HL-60/S4 (cell line): ENCODE data around the gene PRM2.

Source experiments
- in situ Hi-C: fragments of 300-500 bp; cut with MboI; formaldehyde crosslinking; loops from 2 replicates; pipeline ENCODE4 v1.14.3; 2022; ENCODE audit warnings: low sequenced_read_pairs

The PRM2 gene

DNA sequence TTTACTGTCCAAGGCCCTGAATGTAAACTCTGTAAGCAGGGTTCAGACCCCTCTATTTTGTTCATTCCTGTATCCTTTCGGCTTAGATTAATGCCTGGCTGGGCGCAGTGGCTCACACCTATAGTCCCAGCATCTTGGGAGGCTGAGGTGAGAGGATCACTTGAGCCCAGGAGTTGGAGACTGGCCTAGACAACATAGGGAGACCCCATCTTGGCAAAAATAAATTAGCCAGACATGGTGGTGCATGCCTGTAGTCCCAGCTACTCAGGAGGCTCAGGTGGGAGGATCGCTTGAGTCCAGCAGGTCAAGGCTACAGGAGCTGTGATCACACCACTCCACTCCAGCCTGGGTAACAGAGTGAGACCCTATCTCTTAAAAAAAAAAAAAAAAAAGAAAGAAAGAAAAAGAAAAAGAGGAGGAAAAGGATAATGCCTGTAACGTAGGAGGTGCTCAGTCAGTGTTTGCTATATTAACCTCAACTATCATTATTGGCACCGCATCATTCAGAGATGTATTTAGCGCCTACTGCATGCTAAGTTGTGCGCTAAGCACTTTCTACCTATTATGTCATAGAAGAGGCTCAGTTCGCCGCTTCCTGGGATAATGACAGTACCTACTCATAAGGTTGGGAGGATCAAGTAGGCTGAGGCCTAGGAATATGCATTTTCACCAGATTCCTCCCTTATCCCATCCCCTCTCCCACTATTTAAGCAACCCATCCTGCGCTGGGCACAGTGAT lies 25.3 kb downstream of the PRM2 start:
- in situ Hi-C loops = loop anchor here (10.0 kb wide), 1 partner anchor 276 kb away; no protein-coding TSS in a partner anchor

DNA sequence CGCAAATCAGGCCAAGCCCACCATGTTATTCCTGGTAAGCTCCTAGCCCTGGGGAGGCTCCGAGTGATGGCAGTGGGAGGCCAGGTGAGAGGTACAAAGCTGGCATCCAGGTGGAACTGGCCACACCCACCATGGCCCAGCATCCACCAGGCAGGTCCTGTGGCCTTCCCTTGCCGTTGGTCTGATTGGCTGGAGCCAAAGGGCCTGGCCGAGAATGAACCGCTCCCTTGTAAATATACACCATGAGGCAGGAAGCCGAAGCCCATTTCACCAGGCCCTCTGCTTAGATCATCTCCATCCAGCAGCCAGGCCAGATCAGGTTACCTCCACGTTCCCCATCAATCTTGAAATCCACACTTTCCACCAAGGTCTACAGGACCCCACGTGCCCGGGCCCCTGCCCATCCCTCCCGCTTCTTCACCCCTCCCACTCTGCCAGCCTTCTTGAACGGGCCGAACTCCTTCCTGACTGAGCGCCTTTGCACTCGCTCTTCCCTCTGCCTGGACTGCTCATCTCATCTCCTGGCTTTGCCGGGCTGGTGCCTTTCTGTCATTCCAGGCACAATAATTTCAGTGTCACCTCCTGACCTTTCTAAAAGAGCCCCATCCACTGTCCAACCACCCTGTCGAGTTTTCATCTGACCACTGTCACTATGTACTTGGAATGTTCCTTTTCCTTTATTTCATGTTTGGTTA lies 26.0 kb downstream of the PRM2 start:
- in situ Hi-C loops = loop anchor here (10.0 kb wide), 1 partner anchor 275 kb away; no protein-coding TSS in a partner anchor

DNA sequence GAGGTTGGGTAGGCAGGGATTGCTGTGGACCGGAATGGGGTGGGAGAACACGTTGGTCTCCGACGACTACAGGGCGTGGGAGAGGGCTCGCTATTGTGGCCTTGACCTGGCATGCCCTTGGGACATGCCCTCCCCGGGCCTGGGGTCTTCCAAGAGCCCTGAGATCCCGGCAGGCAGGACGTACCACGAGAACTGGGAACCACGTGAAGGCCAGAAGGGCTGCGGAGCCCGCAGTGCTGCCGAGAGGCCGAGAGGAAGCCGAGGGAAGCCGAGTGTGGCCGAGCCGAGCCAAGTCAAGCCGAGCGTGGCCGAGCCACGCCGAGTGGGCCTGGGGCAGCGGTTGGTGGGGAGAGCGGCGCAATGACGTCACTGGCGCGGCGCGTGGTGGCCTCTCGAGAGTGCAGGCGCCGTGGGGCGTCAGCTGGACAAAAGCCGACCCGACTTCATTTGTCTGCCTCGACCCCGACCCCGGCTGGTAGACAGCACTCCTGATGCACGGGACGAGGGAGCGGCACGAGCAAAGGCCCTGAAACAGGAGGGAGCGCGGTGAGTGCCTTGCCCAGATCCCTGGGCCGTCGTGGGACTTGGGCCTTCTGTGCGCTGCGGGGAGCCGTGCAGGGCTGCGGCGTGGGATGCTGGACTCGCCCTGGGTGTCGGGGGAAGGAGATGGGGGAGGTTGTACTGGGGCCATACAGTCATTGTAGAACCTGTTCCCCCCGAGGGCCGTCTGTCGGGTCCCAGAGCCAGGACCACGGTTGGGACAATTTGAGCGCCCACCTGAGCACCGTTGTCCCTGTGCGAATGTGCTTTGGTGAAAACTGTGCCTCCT lies 26.8 kb downstream of the PRM2 start:
- in situ Hi-C loops = loop anchor here (10.0 kb wide), 1 partner anchor 275 kb away; no protein-coding TSS in a partner anchor

DNA sequence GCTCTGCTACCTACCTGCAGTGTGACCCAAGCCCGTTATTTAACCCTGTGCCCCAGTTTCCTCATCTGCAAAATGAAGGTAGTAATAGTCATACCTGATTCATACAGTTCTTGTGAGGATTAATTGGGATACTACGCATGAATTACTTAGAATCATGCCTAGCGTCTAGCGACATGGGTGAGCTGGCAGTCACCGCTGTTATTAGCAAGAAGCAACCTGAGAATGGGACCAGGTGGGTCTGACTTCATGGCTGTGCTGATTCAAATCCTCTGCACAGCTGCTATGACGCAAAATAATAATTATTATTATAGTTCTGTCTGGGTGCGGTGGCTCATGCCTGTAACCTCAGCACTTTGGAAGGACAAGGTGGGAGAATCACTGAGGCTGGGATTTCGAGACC lies 28.1 kb downstream of the PRM2 start:
- in situ Hi-C loops = no loop called here

DNA sequence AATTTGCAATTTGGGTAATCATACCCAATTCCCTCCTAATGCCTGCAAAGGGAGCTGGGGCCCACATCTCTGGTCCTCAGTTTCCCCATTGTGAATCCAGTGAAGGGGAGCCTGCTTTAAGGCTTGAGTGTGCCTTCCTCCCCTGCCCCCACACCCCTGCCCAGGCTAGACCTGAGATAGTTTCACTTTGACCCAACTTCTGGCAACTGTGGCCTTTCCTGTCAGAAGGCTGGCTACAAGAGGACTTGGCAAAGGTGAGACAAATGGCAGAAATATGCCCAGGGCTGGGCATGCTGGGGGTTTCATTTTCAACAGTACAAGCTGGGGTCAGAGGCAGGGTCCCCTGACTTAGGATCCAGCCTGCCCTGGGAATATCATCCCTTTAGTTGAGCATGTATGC lies 30.3 kb downstream of the PRM2 start:
- in situ Hi-C loops = no loop called here

DNA sequence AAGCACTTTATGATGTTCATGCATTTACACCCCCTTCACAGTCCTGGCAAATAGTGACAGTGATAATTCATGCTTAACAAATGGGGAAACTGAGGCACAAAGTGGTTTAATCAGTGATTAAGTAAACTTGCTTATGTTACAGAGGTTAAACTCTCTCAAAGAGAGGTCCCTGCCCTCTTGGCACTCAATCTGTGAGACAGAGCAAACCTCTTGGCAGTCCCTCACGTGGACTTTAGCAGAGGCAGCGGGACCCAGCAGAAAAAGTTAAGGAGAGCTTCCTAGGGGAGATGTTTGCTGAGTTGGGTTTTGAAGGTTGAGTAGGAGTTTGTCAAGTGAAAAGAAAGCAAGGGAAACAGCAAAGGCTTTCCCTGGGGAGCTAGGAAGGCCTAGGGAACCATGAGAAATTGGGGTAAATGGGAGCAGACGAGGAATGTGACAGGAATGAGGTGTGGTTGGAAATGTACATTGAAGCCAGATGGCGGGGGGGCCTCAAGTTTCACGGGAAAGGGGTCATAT lies 31.0 kb downstream of the PRM2 start:
- in situ Hi-C loops = no loop called here

DNA sequence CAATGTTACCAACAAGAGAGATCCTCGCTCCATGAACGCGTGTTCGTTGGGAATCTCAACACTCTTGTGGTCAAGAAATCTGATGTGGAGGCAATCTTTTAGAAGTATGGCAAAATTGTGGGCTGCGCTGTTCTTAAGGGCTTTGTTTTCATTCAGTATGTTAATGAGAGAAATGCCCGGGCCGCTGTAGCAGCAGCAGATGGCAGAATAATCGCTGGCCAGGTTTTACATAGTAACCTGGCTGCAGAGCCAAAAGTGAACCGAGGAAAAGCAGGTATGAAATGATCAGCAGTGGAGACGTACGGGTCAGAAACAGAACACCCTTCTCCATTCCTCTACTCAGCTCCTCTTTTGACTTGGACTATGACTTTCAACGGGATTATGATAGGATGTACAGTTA lies 33.6 kb downstream of the PRM2 start:
- in situ Hi-C loops = no loop called here

DNA sequence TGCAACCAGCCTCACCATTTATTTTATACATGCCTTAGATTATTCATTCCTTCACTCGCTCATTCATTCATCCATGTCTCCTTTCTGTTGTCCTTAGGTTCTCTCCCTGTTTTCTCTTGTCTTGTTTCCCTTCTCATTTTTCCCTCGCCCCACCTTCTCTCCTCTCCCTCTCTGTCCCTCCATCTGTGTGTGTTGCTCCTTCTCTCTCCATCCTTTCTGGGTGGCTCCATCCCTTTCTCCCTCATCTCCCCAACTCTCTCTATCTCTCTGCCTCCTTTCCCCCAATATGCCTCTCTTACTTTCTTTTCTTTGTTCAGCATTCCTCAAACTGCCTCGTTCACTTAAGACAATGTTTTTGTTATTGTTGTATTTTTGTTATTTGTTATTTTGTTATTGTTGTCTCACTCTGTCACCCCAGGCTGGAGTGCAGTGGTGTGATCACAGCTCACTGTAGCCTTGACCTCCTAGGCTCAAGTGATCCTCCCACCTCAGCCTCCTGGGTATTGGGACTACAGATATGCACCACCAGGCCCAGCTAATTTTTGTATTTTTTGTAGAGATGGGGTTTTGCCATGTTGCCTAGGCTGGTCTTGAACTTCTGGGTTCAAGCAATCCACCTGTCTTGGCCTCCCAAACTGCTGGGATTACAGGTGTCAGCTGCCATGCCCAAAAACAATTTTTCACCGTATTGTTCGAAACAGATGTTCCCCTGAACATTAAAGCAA lies 34.6 kb downstream of the PRM2 start:
- in situ Hi-C loops = no loop called here

DNA sequence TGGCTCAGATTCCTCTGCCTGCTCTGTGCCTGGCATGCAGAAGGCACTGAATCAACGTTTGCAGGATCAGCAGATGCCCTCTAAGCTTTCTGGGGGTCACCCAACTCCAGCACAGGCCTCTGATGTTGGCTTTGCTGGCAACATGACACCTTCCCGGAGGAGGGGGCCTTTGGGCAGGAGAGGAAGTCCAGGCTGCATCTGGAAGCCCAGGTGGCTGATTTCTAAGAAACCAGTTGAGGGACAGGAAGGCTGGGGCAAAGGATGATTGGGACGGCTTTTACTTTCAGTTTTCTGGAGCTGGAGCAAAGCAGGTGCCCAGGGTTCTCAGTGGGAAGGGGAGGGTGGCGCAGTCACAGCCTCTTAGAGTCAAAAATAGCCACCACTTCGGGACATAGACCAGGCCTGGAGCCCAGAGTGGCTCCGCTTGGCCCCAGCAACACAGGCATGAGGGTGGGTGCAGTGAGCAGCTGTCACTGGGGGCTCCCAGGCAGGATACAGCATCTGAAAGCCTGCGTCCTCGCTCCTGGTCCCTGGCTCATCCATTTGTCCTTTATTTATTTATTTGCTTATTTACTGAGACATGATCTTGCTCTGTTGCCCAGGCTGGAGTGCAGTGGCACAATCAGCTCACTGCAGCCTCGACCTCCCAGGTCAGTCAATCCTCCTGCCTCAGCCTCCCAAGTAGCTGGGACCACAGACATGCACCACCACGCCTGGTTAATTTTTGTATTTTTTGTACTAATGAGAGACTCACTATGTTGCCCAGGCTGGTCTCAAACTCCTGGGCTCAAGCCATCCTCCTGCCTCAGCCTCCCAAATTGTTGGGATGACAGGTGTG lies 35.4 kb downstream of the PRM2 start:
- in situ Hi-C loops = no loop called here

DNA sequence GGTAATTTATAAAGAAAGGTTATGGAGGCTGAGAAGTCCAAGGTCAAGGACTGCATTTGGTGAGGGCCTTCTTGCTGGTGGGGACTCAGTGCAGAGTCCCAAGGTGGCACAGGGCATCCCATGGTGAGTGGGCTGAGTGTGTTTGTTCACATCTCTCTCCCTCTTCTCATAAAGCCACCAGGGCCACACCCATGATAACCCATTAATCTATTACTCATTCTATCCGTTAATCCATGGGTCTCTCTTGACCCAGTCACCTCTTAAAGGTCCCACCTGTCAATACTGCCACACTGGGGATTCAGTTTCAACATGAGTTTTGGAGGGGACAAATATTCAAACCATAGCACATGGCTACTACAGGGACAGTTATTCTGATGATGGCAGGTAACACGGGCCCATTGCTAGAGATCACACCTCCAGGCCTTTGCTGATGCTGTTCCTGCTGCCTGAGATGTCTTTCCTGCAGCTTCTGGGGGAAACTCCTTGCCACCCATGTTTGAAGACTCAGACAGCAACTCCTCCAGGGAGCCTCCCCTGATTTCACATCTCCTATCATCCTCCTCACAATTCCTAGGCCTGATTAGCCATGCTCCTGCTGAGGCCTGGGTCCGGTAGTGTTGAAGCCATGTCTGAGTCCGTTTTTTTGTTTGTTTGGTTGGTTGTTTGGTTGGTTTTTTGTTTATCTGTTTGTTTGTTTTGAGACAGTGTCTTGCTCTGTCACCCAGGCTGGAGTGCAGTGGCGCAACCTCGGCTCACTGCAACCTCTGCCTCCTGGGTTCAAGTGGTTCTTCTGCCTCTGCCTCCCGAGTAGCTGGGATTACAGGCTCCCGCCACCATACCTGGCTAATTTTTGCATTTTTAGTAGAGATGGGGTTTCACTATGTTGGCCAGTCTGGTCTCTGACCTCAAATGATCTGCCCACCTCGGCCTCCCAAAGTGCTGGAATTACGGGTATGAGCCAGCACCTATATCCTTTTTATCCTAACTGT lies 36.3 kb downstream of the PRM2 start:
- in situ Hi-C loops = no loop called here

DNA sequence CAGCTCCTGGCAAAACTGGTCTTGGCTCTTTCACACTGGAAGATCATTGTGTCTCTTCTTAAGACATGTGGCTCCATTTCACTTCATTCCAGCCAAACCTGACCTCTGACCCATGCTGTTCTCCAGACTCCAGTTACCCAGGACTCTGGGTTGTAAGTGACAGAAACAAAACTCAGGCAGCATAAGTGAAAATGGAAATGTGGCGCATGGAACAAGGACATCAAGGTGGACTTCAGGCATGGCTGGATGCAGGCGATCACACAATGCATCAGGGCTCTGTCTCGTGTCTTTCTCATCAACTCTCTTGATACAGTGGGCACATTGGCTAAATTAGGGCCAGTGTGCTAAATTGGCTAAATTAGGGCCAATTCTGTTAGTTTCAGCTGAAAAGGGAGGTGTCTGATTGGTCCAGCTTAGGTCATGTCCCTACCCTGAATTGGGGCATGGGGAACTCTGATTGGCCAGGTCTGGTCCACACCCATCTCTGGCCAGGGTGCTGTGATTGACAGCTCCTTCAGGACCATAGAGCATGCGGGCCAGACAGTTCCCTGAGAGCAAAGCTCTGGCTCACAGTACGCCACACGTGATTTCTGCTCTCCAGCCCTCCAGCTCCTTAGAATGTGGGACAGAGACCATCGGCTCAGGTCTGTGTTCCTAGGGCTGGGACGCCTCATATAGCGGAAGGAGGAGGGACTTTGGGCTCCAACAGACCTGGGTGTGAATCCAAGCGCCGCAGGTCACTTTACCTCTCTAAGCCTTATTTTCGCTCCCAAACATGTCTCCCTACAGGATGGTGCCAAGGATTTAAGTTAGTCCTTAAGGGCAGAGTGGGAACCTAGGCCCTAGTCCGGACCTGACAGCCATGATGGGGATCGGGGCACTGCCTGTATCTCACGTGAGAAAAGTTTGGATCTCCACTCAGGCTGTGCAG lies 37.7 kb downstream of the PRM2 start:
- in situ Hi-C loops = no loop called here

DNA sequence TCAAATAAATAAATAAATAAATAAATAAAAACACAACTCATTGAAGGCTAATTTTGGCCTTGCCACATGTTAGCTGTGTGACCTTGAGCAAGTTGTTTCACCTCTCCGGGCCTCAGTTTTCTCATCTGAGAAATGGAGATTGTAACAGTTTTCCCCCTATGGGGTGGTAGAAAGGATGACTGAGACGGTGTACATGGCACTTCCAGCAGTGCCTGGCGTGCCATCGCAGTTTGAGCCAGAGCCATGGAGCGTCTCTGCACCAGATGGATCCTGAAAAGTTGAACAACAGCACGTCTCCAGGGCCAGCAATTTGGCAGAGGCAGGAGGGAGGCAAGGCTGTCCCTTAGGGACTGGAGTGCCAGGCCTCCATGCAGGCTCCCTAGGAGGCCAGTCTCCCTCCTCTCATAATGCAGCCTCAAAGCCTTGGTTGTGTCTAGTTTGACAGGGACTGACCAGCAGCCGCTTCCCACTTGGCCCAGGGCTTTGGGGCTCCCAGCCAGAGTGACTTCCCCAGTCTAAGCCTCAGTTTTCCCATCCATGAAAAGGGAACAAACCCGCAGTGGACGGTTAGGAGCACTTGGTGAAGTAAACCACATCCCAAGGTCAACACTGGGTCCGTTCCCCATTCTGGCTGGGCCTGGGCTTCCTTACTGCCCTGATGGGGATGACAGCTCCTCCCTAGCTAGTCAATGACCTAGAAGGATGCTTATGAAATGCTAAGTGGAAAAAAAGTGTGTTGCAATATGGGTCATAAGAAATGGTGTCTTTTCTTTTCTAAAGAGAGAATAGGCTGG lies 39.6 kb downstream of the PRM2 start:
- in situ Hi-C loops = no loop called here

DNA sequence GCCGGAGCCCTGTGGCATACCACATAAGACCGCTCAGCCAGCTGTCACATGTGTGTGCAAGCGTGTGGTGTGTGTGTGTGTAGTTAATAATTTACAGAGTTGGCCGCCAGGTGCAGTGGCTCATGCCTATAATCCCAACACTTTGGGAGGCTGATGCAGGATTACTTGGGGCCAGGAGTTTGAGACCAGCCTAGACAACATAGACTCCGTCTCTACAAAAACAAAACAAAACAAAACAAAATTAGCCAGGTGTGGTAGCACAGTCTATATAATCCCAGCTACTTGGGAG lies 40.6 kb downstream of the PRM2 start:
- in situ Hi-C loops = no loop called here

DNA sequence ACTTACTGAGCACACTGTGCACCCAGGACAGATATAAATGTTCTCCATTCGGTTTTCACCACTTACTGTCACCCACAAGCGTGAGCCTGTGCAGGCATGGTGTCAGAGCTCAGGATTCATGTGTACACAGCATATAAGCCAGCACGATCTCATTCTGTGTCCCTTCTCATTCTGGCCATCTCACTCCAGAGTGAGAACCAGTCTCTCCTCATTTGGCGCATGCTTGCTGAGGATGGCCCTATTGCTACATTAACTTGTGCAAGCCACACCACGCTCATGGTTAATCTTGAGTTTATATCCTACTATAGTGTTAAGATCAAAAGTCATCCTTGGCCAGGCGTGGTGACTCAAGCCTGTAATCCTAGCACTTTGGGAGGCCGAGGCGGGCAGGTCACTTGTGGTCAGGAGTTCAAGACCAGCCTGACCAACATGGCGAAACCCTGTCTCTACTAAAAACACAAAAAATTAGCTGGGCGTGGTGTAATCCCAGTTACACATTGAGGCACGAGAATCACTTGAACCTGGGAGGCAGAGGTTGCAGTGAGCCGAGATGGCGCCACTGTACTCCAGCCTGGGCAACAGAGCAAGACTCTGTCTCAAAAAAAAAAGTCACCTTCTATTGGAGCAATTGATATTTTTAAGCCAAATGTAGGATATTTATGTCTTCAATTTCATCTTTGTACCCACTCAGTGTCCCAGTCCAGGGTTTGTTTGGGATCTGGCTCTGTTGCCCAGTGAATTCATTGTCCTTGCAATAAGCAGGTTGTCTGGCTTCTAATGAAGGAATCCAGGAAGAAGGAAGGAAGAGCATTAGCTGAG lies 41.2 kb downstream of the PRM2 start:
- in situ Hi-C loops = no loop called here

DNA sequence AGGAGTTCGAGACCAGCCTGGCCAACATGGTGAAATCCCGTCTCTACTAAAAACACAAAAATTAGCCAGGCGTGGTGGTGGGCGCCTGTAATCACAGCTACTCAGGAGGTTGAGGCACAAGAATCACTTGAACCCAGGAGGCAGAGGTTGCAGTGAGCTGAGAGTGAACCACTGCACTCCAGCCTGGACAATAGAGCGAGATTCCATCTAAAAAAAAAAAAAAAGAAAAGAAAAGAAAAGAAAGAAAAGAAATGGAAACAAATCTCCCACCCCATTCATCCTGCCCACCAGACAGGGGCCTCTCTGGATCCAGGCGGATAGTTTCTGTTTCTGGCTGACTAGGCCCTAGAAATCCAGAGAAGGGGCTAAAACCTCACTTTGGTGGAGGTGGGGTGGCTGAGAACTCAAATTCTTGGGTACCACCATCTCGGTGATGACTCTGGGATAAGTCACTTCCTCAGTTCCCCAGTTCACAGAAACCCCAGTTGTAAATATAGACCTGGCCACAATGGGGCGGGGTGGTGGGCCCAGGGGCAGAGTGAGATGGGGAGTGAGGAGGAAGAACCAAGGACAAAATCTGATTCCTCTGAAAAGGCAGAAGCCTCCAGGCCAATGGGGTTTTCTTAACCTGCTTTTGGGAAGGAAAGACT lies 42.4 kb downstream of the PRM2 start:
- in situ Hi-C loops = no loop called here
